ENCODE measurements around the gene ALPP. TPM values are rescaled to one million over a fixed set of nuclear protein-coding genes. Genes with fewer than 3 reads are reported as not detected.
"Not testable (repeated sequence)": the region's sequence is repeated elsewhere in the genome, so short reads cannot be mapped to it uniquely, and the experiment has no call there.

The ALPP gene
- total RNA-seq (not detected), polyA plus RNA-seq (not detected)

GRCh38 chr2:232378735-232379151 is at the start of gene ALPP:
Gene ALPP (plus strand): TSS chr2:232378751. CDS start chr2:232378803, 52 bp downstream.
- H3K4me3 Mint-ChIP-seq; H3K9me3 ChIP-seq (ENCODE audit: control insufficient read depth in 1 of 2, low read length in 2 of 2); DNase-seq; intact Hi-C loops (cut with micrococcal nuclease); H3K36me3 Mint-ChIP-seq; H3K27me3 ChIP-seq (ENCODE audit: insufficient read depth, low read length); H3K4me1 Mint-ChIP-seq; H3K4me3 ChIP-seq (ENCODE audit: low read length in 2 of 2); H3K27ac Mint-ChIP-seq; H3K36me3 ChIP-seq (ENCODE audit: insufficient read depth, low read length); H3K27ac ChIP-seq (ENCODE audit: low read depth, low read length); CTCF ChIA-PET (ENCODE audit: partially characterized antibody); H3K4me1 ChIP-seq (ENCODE audit: insufficient read depth, low read length); H3K9me3 Mint-ChIP-seq: not testable (repeated sequence)
- POLR2A ChIA-PET (ENCODE audit: partially characterized antibody): interaction anchor here (1.5 kb wide), 1 partner anchor 29 kb away, joined by 4 read pairs; no protein-coding TSS in a partner anchor
- peaks cover 0 to 13% of the 10 kb centered on the region in 2 donors for H3K27me3 Mint-ChIP-seq

- Mint-ChIP-seq H3K4me1 (peaks cover 3 to 13% (median 4%) of the 10 kb centered on the region in 4 donors), H3K36me3 (peaks cover 0 to 2% of the 10 kb centered on the region in 2 donors), H3K27me3 (no peaks in the 10 kb centered on the region), H3K27ac (no peak overlapping the region), H3K9me3 (no peaks in the 10 kb centered on the region), H3K4me3 (no peak overlapping the region)
- intact Hi-C loops (cut with micrococcal nuclease): no loop called here
- H3K27me3 ChIP-seq (ENCODE audit: insufficient read depth, low read length): no peaks in the 10 kb centered on the region
- peaks cover 3% of the 10 kb centered on the region for H3K4me1 ChIP-seq (ENCODE audit: insufficient read depth, low read length)
- H3K27ac ChIP-seq (ENCODE audit: low read depth, low read length): no peak overlapping the region
- ChIA-PET POLR2A (ENCODE audit: partially characterized antibody) (no interaction called here), CTCF (ENCODE audit: partially characterized antibody) (interaction anchor here (1.1 kb wide), 1 partner anchor 404 kb away, joined by 3 read pairs; the partner anchor contains the start of gene NPPC)
- no peaks in the 10 kb centered on the region for H3K9me3 ChIP-seq (ENCODE audit: control insufficient read depth in 1 of 2, low read length in 2 of 2)
- H3K4me3 ChIP-seq (ENCODE audit: low read length in 2 of 2): no peak overlapping the region
- no peak for DNase-seq
- no peaks in the 10 kb centered on the region for H3K36me3 ChIP-seq (ENCODE audit: insufficient read depth, low read length)
Measured at GRCh38 chr2:232329716-232330067, 48.9 kb upstream of the ALPP start.

GRCh38 chr2:232330068-232330999 is 48.2 kb upstream of the ALPP start:
- CTCF ChIA-PET (ENCODE audit: partially characterized antibody): no interaction called here
- Mint-ChIP-seq H3K36me3 (peaks cover 0 to 2% of the 10 kb centered on the region in 2 donors), H3K27me3 (no peaks in the 10 kb centered on the region), H3K4me1 (peaks cover 3 to 13% (median 4%) of the 10 kb centered on the region in 4 donors), H3K27ac (no peak overlapping the region), H3K4me3 (no peak overlapping the region), H3K9me3 (no peaks in the 10 kb centered on the region)
- H3K4me3 ChIP-seq (ENCODE audit: low read length in 2 of 2): no peak overlapping the region
- no peak for DNase-seq
- no peaks in the 10 kb centered on the region for H3K36me3 ChIP-seq (ENCODE audit: insufficient read depth, low read length)
- H3K4me1 ChIP-seq (ENCODE audit: insufficient read depth, low read length): peaks cover 3% of the 10 kb centered on the region
- POLR2A ChIA-PET (ENCODE audit: partially characterized antibody): no interaction called here
- intact Hi-C loops (cut with micrococcal nuclease): no loop called here
- H3K9me3 ChIP-seq (ENCODE audit: control insufficient read depth in 1 of 2, low read length in 2 of 2): no peaks in the 10 kb centered on the region
- H3K27ac ChIP-seq (ENCODE audit: low read depth, low read length): no peak overlapping the region
- H3K27me3 ChIP-seq (ENCODE audit: insufficient read depth, low read length): no peaks in the 10 kb centered on the region

- intact Hi-C loops (cut with micrococcal nuclease); H3K27me3 Mint-ChIP-seq; H3K4me1 ChIP-seq (ENCODE audit: insufficient read depth, low read length); H3K4me3 Mint-ChIP-seq; DNase-seq; POLR2A ChIA-PET (ENCODE audit: partially characterized antibody); H3K27ac Mint-ChIP-seq; CTCF ChIA-PET (ENCODE audit: partially characterized antibody); H3K36me3 ChIP-seq (ENCODE audit: insufficient read depth, low read length); H3K27me3 ChIP-seq (ENCODE audit: insufficient read depth, low read length); H3K9me3 Mint-ChIP-seq; H3K9me3 ChIP-seq (ENCODE audit: control insufficient read depth in 1 of 2, low read length in 2 of 2); H3K4me3 ChIP-seq (ENCODE audit: low read length in 2 of 2); H3K27ac ChIP-seq (ENCODE audit: low read depth, low read length); H3K36me3 Mint-ChIP-seq: not testable (repeated sequence)
- peaks cover 3 to 13% (median 4%) of the 10 kb centered on the region in 4 donors for H3K4me1 Mint-ChIP-seq
Measured at GRCh38 chr2:232331061-232331460, 47.5 kb upstream of the ALPP start.

- H3K4me3 Mint-ChIP-seq; H3K27me3 Mint-ChIP-seq; H3K36me3 Mint-ChIP-seq; H3K9me3 Mint-ChIP-seq; H3K27ac ChIP-seq (ENCODE audit: low read depth, low read length); H3K4me1 ChIP-seq (ENCODE audit: insufficient read depth, low read length); CTCF ChIA-PET (ENCODE audit: partially characterized antibody); H3K4me1 Mint-ChIP-seq; intact Hi-C loops (cut with micrococcal nuclease); H3K36me3 ChIP-seq (ENCODE audit: insufficient read depth, low read length); POLR2A ChIA-PET (ENCODE audit: partially characterized antibody); H3K9me3 ChIP-seq (ENCODE audit: control insufficient read depth in 1 of 2, low read length in 2 of 2); H3K27ac Mint-ChIP-seq; H3K4me3 ChIP-seq (ENCODE audit: low read length in 2 of 2); H3K27me3 ChIP-seq (ENCODE audit: insufficient read depth, low read length); DNase-seq: not testable (repeated sequence)
Measured at GRCh38 chr2:232331641-232332040, 46.9 kb upstream of the ALPP start.

GRCh38 chr2:232332244-232332939 is 46.2 kb upstream of the ALPP start:
- H3K4me1 Mint-ChIP-seq; H3K36me3 ChIP-seq (ENCODE audit: insufficient read depth, low read length); H3K36me3 Mint-ChIP-seq; DNase-seq; H3K9me3 ChIP-seq (ENCODE audit: control insufficient read depth in 1 of 2, low read length in 2 of 2); H3K27me3 ChIP-seq (ENCODE audit: insufficient read depth, low read length); intact Hi-C loops (cut with micrococcal nuclease); POLR2A ChIA-PET (ENCODE audit: partially characterized antibody); H3K9me3 Mint-ChIP-seq; H3K4me1 ChIP-seq (ENCODE audit: insufficient read depth, low read length); CTCF ChIA-PET (ENCODE audit: partially characterized antibody); H3K27ac Mint-ChIP-seq; H3K4me3 ChIP-seq (ENCODE audit: low read length in 2 of 2); H3K4me3 Mint-ChIP-seq; H3K27me3 Mint-ChIP-seq; H3K27ac ChIP-seq (ENCODE audit: low read depth, low read length): not testable (repeated sequence)

GRCh38 chr2:232332940-232333259 is 45.7 kb upstream of the ALPP start:
- no peaks in the 10 kb centered on the region for H3K9me3 ChIP-seq (ENCODE audit: control insufficient read depth in 1 of 2, low read length in 2 of 2)
- no peaks in the 10 kb centered on the region for H3K27me3 ChIP-seq (ENCODE audit: insufficient read depth, low read length)
- no peak overlapping the region for H3K4me3 Mint-ChIP-seq
- H3K4me3 ChIP-seq (ENCODE audit: low read length in 2 of 2): no peak overlapping the region
- H3K27ac ChIP-seq (ENCODE audit: low read depth, low read length): no peak overlapping the region
- intact Hi-C loops (cut with micrococcal nuclease): no loop called here
- H3K27ac Mint-ChIP-seq: no peak overlapping the region
- no peaks in the 10 kb centered on the region for H3K4me1 Mint-ChIP-seq
- H3K9me3 Mint-ChIP-seq: no peaks in the 10 kb centered on the region
- H3K27me3 Mint-ChIP-seq: no peaks in the 10 kb centered on the region
- no peaks in the 10 kb centered on the region for H3K36me3 ChIP-seq (ENCODE audit: insufficient read depth, low read length)
- no peak for DNase-seq
- no peaks in the 10 kb centered on the region for H3K4me1 ChIP-seq (ENCODE audit: insufficient read depth, low read length)
- POLR2A ChIA-PET (ENCODE audit: partially characterized antibody): no interaction called here
- peaks cover 0 to 3% of the 10 kb centered on the region in 2 donors for H3K36me3 Mint-ChIP-seq
- CTCF ChIA-PET (ENCODE audit: partially characterized antibody): no interaction called here

All from CD4-positive, alpha-beta memory T cell (primary cell).